ENCODE measurements around the gene WWC1. TPM values are rescaled to one million over a fixed set of nuclear protein-coding genes. Genes with fewer than 3 reads are reported as not detected.

WWC1 gene
- total RNA-seq, 2 experiments from 2014 or later = 2.1 to 2.2 TPM

DNA sequence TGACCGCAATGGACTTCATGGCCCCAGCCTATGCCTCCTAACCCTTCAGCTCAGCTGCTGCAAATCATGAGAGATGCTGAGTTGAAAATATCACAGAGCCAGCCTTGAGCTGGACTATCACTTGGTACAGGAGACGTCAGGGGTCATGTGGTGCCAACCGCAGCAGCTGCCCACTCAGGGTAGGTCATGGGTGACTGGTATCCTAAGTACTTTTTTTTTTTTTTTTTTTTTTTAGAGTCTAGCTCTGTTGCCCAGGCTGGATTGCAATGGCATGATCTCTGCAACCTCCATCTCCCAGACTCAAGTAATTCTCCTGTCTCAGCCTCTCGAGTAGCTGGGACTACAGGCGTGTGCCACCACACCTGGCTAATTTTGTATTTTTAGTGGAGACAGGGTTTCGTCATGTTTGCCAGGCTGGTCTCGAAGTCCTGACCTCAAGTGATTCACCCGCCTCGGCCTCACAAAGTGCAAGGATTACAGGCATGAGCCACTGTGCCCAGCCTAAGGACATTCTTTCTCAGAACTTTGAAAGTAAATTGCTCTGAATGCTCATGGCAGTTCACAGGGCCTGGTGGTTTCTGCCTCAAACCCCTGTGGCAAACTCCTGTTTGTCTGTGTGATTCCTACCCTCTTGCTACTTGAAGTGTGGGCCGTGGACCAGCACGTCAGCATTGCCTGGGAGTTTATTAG, 21.3 kb downstream of the WWC1 start:
- Mint-ChIP-seq H3K9me3 (ENCODE audit: low read depth) (no peaks in the 10 kb centered on the region), H3K27me3 (peaks cover 5% of the 10 kb centered on the region), H3K4me3 (no peak overlapping the region), H3K4me1 (no peaks in the 10 kb centered on the region), H3K36me3 (ENCODE audit: low read depth) (no peaks in the 10 kb centered on the region), H3K27ac (no peak overlapping the region)
- ATAC-seq (no peak), DNase-seq (no peak)
- intact Hi-C loops (cut with DNase I, micrococcal nuclease) = no loop called here
- POLR2A ChIA-PET = no interaction called here
- CTCF ChIA-PET = interaction anchor here (0.6 kb wide), 1 partner anchor 42 kb away, joined by 3 read pairs; no protein-coding TSS in a partner anchor

- DNase-seq (no peak), ATAC-seq (no peak)
- Mint-ChIP-seq H3K36me3 (ENCODE audit: low read depth) (no peaks in the 10 kb centered on the region), H3K4me1 (no peaks in the 10 kb centered on the region), H3K27me3 (peaks cover 5% of the 10 kb centered on the region), H3K4me3 (no peak overlapping the region), H3K27ac (no peak overlapping the region), H3K9me3 (ENCODE audit: low read depth) (no peaks in the 10 kb centered on the region)
- POLR2A ChIA-PET = interaction anchor here (0.6 kb wide), 1 partner anchor 12 kb away, joined by 10 read pairs; no protein-coding TSS in a partner anchor
- CTCF ChIA-PET = interaction anchor here (0.5 to 1.4 kb wide), 2 partner anchors 17 to 125 kb away, joined by 3 read pairs; no protein-coding TSS in a partner anchor
- intact Hi-C loops (cut with DNase I, micrococcal nuclease) = no loop called here
These were observed 22.3 kb downstream of the WWC1 start for GRCh38 chr5:168313596-168314204.

- H3K9me3 Mint-ChIP-seq (ENCODE audit: low read depth) = no peaks in the 10 kb centered on the region
These were observed 23.4 kb downstream of the WWC1 start for GRCh38 chr5:168314735-168315411.

GRCh38 chr5:168315416-168316138, 24.1 kb downstream of the WWC1 start:
- POLR2A ChIA-PET = interaction anchor here (0.7 kb wide), 1 partner anchor 46 kb away, joined by 4 read pairs; no protein-coding TSS in a partner anchor
- no peaks in the 10 kb centered on the region for H3K9me3 Mint-ChIP-seq (ENCODE audit: low read depth)

More at GRCh38 chr5:168314735-168315411, 23.4 kb downstream of the WWC1 start:
- Mint-ChIP-seq H3K4me1 (no peaks in the 10 kb centered on the region), H3K27ac (no peak overlapping the region), H3K27me3 (no peaks in the 10 kb centered on the region), H3K4me3 (no peak overlapping the region), H3K36me3 (ENCODE audit: low read depth) (no peaks in the 10 kb centered on the region)
- ChIA-PET POLR2A (interaction anchor here (0.7 kb wide), 1 partner anchor 46 kb away, joined by 4 read pairs; no protein-coding TSS in a partner anchor), CTCF (interaction anchor here (1.4 kb wide), 1 partner anchor 16 kb away, joined by 3 read pairs; no protein-coding TSS in a partner anchor)
- ATAC-seq (no peak), DNase-seq (no peak)
- intact Hi-C loops (cut with DNase I, micrococcal nuclease) = no loop called here

DNA sequence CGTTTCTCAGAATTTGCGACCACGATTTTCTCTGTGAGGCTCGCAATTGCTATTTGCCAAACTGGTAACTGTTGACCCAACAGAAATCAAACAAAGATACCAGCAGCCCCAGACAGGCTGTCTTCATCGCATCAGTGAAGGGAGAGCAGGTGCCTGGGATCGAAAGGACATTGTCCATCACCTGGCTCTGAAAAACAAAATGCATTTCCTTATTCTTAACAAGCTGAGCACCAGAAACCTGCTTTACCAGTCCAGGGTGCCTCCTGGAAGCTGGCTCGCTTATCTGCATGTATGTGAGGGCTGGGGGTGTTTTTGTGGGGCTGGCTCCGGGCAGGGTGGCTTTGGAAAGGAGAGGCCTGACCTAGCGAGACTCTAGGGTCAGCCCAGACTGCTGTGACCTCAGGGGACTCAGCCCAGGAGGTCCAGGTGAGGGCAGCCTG, 24.7 kb downstream of the WWC1 start:
- intact Hi-C loops (cut with DNase I, micrococcal nuclease) = no loop called here
- Mint-ChIP-seq H3K27ac (no peak overlapping the region), H3K36me3 (ENCODE audit: low read depth) (no peaks in the 10 kb centered on the region), H3K4me3 (no peak overlapping the region), H3K9me3 (ENCODE audit: low read depth) (no peaks in the 10 kb centered on the region), H3K27me3 (no peaks in the 10 kb centered on the region), H3K4me1 (no peaks in the 10 kb centered on the region)
- ATAC-seq (no peak), DNase-seq (no peak)
- ChIA-PET CTCF (interaction anchor here (1.1 to 1.3 kb wide), 2 partner anchors 11 to 23 kb away, joined by 3 to 4 read pairs; no protein-coding TSS in a partner anchor), POLR2A (no interaction called here)

More at GRCh38 chr5:168315416-168316138, 24.1 kb downstream of the WWC1 start:
- no peak for DNase-seq
- H3K4me1 Mint-ChIP-seq = no peaks in the 10 kb centered on the region
- no peak for ATAC-seq
- CTCF ChIA-PET = interaction anchor here (1.1 to 1.3 kb wide), 2 partner anchors 10 to 23 kb away, joined by 3 to 4 read pairs; no protein-coding TSS in a partner anchor
- H3K36me3 Mint-ChIP-seq (ENCODE audit: low read depth) = no peaks in the 10 kb centered on the region
- no peaks in the 10 kb centered on the region for H3K27me3 Mint-ChIP-seq
- H3K27ac Mint-ChIP-seq = no peak overlapping the region
- intact Hi-C loops (cut with DNase I, micrococcal nuclease) = no loop called here
- no peak overlapping the region for H3K4me3 Mint-ChIP-seq

GRCh38 chr5:168317096-168317520, 25.7 kb downstream of the WWC1 start:
- H3K4me3 Mint-ChIP-seq = no peak overlapping the region
- intact Hi-C loops (cut with DNase I, micrococcal nuclease) = no loop called here
- no peak overlapping the region for H3K27ac Mint-ChIP-seq
- H3K27me3 Mint-ChIP-seq = no peaks in the 10 kb centered on the region
- ChIA-PET CTCF (interaction anchor here (0.9 to 1.3 kb wide), 2 partner anchors 11 to 12 kb away, joined by 3 to 4 read pairs; no protein-coding TSS in a partner anchor), POLR2A (no interaction called here)
- ATAC-seq (no peak), DNase-seq (no peak)
- H3K4me1 Mint-ChIP-seq = no peaks in the 10 kb centered on the region
- no peaks in the 10 kb centered on the region for H3K36me3 Mint-ChIP-seq (ENCODE audit: low read depth)
- H3K9me3 Mint-ChIP-seq (ENCODE audit: low read depth) = no peaks in the 10 kb centered on the region

DNA sequence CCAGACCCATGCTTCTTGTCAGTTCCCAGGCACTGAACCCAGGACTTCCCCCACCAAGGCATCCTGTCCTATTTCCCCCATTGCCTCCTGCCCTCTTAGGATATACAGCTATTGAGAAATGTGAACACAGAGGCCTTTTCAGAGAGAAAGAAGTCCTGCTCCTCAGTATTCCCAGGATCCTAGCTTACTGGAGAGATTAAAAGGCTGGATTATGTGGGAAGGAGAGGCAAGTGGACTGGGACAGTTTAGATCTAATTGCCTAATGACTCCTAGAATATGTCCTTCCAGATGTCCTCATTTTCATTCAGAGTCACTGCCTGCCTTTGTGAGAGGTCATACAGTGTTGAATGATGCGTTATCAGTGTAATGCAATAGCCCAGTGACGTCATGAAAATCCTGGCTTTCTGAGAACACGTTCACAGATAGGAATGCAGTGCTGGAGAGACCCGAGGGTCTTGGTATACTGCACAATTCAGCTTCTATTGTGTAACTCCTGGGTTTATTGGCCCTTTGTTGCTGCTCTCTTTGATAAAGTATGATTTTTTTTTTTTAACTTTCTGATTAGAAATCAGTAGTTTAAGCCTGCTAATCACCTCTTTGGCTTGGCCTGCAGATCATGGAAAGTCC, 26.2 kb downstream of the WWC1 start:
- DNase-seq = no peak
- H3K4me1 Mint-ChIP-seq = no peaks in the 10 kb centered on the region
- CTCF ChIA-PET = interaction anchor here (0.9 kb wide), 2 partner anchors 10 to 562 kb away, joined by 3 read pairs; no protein-coding TSS in a partner anchor
- intact Hi-C loops (cut with DNase I, micrococcal nuclease) = no loop called here
- ATAC-seq = no peak
- H3K27me3 Mint-ChIP-seq = no peaks in the 10 kb centered on the region
- no peak overlapping the region for H3K27ac Mint-ChIP-seq
- H3K36me3 Mint-ChIP-seq (ENCODE audit: low read depth) = no peaks in the 10 kb centered on the region
- no peaks in the 10 kb centered on the region for H3K9me3 Mint-ChIP-seq (ENCODE audit: low read depth)
- POLR2A ChIA-PET = no interaction called here
- H3K4me3 Mint-ChIP-seq = no peak overlapping the region

- ChIA-PET CTCF (interaction anchor here (0.7 to 0.9 kb wide), 3 partner anchors 9 to 561 kb away, joined by 3 read pairs; no protein-coding TSS in a partner anchor), POLR2A (no interaction called here)
- DNase-seq (no peak), ATAC-seq (no peak)
- Mint-ChIP-seq H3K9me3 (ENCODE audit: low read depth) (no peaks in the 10 kb centered on the region), H3K36me3 (ENCODE audit: low read depth) (no peaks in the 10 kb centered on the region), H3K4me3 (no peak overlapping the region), H3K4me1 (no peaks in the 10 kb centered on the region), H3K27me3 (no peaks in the 10 kb centered on the region), H3K27ac (no peak overlapping the region)
- intact Hi-C loops (cut with DNase I, micrococcal nuclease) = no loop called here
These were observed 26.8 kb downstream of the WWC1 start for GRCh38 chr5:168318240-168318639.

DNA sequence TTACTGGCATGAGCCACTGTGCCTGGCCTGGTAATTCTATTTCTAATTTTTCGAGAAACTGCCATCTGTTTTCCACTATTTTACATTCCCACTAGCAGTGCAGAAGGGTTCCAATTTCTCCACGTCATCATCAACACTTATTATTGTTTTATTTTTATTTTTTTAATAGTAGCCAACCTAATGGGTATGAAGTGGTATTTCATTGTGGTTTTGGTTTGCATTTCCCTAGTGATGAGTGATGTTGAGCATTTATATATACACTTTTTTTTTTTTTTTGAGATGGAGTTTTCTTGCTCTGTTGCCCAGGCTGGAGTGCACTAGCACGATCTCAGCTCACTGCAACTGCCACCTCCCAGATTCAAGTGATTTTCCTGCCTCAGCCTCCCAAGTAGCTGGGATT, 28.3 kb downstream of the WWC1 start:
- no peak overlapping the region for H3K27ac Mint-ChIP-seq
- DNase-seq (no peak), ATAC-seq (no peak)
- intact Hi-C loops (cut with DNase I, micrococcal nuclease) = no loop called here
- no peak overlapping the region for H3K4me3 Mint-ChIP-seq
- H3K36me3 Mint-ChIP-seq (ENCODE audit: low read depth) = no peaks in the 10 kb centered on the region
- CTCF ChIA-PET = no interaction called here
- POLR2A ChIA-PET = no interaction called here
- H3K9me3 Mint-ChIP-seq (ENCODE audit: low read depth) = no peaks in the 10 kb centered on the region
- no peaks in the 10 kb centered on the region for H3K4me1 Mint-ChIP-seq
- H3K27me3 Mint-ChIP-seq = peaks cover 2% of the 10 kb centered on the region

DNA sequence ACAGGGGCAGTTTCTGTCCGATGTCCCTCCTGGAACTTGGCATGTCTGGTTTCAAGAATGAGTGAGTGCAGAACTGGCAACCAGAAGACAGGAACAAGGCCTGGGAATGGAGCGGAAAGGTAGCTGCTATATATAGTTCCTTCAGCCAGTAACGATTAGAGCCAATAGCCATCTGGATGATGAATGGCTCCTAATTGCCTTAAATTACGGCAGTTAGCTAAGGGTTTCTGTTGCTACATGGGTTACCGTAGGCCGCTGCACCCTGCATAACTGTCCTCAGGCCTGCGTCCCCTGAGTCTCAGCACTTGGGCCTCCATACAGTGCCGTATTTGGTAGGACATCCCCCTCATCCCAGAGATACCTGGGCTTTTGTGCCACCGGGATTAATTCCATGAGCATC, 29.4 kb downstream of the WWC1 start:
- Mint-ChIP-seq H3K27me3 (peaks cover 4% of the 10 kb centered on the region), H3K9me3 (ENCODE audit: low read depth) (no peaks in the 10 kb centered on the region), H3K4me1 (no peaks in the 10 kb centered on the region), H3K36me3 (ENCODE audit: low read depth) (no peaks in the 10 kb centered on the region), H3K4me3 (no peak overlapping the region), H3K27ac (no peak overlapping the region)
- intact Hi-C loops (cut with DNase I, micrococcal nuclease) = no loop called here
- ChIA-PET CTCF (no interaction called here), POLR2A (no interaction called here)
- DNase-seq (no peak), ATAC-seq (no peak)

All from activated CD4-positive, alpha-beta T cell treated with anti-CD3 and anti-CD28 coated beads for 36 hours (primary cell).